Lower lobe of right lung (tissue), 2 donors: Measurements from ENCODE around the gene LEMD1. TPM values are rescaled to one million over a fixed set of nuclear protein-coding genes. Genes with fewer than 3 reads are reported as not detected.
"Not testable (repeated sequence)": the region's sequence is repeated elsewhere in the genome, so short reads cannot be mapped to it uniquely, and the experiment has no call there.

ENCODE experiments used
- ATAC-seq, 2 donors: fragments of 200-7000 bp; cut with Tn5 transposase; one replicate each; pipeline ENCODE4 v1.9.1; 2020 to 2022; ENCODE audit warnings: mild to moderate bottlenecking in 2 of 2, moderate library complexity in 2 of 2
- DNase-seq: peaks from one replicate; pipeline ENCODE4 v3.0.0-alpha.2; 2020
- H3K27ac ChIP-seq: fragments of 200-600 bp; one replicate; pipeline ENCODE4 v1.8.0; 2022
- H3K27me3 ChIP-seq: fragments of 200-600 bp; one replicate; pipeline ENCODE4 v1.8.0; 2022; ENCODE audit warnings: low read depth
- H3K36me3 ChIP-seq: fragments of 200-600 bp; one replicate; pipeline ENCODE4 v1.8.0; 2022; ENCODE audit warnings: mild to moderate bottlenecking
- H3K4me1 ChIP-seq: fragments of 200-600 bp; one replicate; pipeline ENCODE4 v1.8.0; 2022
- H3K4me3 ChIP-seq: fragments of 200-600 bp; one replicate; pipeline ENCODE4 v1.8.0; 2022; ENCODE audit warnings: mild to moderate bottlenecking
- H3K9me3 ChIP-seq: fragments of 200-600 bp; one replicate; pipeline ENCODE4 v1.8.0; 2022
- intact Hi-C: fragments of 100-400 bp; cut with DNase I; formaldehyde crosslinking; loops from one replicate; pipeline ENCODE4 v1.11.0; 2022
- total RNA-seq: library from RNA; stranded (reverse); fragmentation: NEBNext Ultra II Directional; extraction: Animal tissue kit (Norgen Biotek cat#: 25700); gene quantifications from one replicate; pipeline ENCODE4 v1.2.1, GENCODE V29; 2021
- TF ChIP-seq, protein P1 (sequence below): fragments of 200-600 bp; IDR thresholded peaks from one replicate; pipeline ENCODE4 v1.8.0; 2022; ENCODE audit warnings: antibody characterized with exemption, mild to moderate bottlenecking
- donor health status: DM: no; HTN: yes; CAD: no; lungs with severe emphysema.

LEMD1 gene
- total RNA-seq, 1 donor from 2014 or later, result not detected

DNA sequence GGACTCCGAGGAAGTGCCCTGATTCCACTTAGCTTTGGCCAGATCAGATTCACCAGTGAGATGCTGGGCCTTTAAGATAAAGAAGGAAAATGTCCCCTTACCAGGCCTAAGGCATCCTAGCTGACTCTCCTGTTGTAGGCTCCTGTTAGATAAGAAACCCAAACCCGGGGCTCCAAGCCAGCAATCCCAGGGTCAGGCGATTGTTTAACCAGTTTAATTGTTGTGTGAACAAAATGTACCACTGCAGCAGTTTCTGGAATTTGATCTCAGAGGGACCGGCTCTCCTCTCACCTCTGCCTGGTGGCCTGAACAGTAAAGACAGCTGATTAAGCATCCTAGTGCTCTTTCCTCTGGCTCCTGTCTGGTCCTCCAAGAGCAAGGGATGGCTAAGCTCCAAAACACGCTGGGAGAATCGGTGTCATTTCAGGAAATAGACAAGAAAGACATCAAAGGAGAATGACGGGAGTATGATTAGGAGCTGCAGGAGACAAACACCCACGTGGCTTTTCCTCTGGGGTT lies 55.9 kb downstream of the LEMD1 start:
- Histone ChIP-seq H3K9me3 (no peaks in the 10 kb centered on the region), H3K36me3 (no peaks in the 10 kb centered on the region), H3K4me1 (no peaks in the 10 kb centered on the region), H3K27ac (no peak overlapping the region), H3K4me3 (no peak overlapping the region), H3K27me3 (no peaks in the 10 kb centered on the region)
- DNase-seq (no peak), ATAC-seq (peak in 1 of 2 donors; percentile 42)
- intact Hi-C loops, result no loop called here
- TF ChIP-seq, protein P1, sequence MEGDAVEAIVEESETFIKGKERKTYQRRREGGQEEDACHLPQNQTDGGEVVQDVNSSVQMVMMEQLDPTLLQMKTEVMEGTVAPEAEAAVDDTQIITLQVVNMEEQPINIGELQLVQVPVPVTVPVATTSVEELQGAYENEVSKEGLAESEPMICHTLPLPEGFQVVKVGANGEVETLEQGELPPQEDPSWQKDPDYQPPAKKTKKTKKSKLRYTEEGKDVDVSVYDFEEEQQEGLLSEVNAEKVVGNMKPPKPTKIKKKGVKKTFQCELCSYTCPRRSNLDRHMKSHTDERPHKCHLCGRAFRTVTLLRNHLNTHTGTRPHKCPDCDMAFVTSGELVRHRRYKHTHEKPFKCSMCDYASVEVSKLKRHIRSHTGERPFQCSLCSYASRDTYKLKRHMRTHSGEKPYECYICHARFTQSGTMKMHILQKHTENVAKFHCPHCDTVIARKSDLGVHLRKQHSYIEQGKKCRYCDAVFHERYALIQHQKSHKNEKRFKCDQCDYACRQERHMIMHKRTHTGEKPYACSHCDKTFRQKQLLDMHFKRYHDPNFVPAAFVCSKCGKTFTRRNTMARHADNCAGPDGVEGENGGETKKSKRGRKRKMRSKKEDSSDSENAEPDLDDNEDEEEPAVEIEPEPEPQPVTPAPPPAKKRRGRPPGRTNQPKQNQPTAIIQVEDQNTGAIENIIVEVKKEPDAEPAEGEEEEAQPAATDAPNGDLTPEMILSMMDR, result no peak

DNA sequence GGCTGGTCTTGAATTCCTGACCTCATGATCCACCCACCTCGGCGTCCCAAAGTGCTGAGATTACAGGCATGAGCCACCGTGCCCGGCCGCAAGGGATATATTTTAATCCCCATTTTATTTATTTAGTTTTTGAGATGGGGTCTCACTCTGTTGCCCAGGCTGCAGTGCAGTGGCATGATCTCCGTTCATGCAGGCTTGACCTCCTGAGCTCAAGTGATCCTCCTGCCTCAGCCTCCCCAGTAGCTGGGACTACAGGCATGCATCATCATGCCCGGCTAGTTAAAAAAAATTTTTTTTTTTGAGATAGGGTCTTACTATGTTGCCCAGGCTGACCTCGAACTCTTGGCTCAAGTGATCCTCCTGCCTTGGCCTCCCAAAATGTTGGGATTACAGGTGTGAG lies 56.8 kb downstream of the LEMD1 start:
- H3K27ac ChIP-seq, intact Hi-C loops, H3K4me1 ChIP-seq, ATAC-seq, H3K9me3 ChIP-seq, H3K36me3 ChIP-seq, H3K4me3 ChIP-seq, DNase-seq, H3K27me3 ChIP-seq: not testable (repeated sequence)

DNA sequence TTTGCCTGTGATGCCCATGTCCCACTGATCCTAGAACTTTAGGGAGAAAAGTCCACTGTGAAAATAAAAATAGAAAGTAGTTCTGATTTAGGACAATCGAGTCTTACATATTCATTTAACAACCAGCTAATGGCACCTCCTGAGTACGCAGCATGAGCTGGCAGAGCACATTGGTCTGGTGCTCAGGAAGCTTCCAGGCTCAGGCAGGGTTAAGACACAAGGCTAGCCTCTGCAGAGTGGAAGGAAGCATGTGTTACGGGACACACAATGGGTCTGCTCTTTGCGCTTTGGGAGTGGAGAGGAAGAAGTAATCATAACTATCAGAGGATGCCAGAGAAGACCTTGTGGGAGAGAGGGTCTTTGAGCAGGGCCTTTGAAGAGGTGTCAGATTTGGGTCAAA lies 61.0 kb downstream of the LEMD1 start:
- Histone ChIP-seq H3K4me3 (no peak overlapping the region), H3K36me3 (no peaks in the 10 kb centered on the region), H3K4me1 (no peaks in the 10 kb centered on the region), H3K9me3 (no peaks in the 10 kb centered on the region), H3K27ac (no peak overlapping the region), H3K27me3 (peaks cover 9% of the 10 kb centered on the region)
- ATAC-seq (no peak), DNase-seq (no peak)
- TF ChIP-seq, protein P1, result no peak
- intact Hi-C loops, result no loop called here

DNA sequence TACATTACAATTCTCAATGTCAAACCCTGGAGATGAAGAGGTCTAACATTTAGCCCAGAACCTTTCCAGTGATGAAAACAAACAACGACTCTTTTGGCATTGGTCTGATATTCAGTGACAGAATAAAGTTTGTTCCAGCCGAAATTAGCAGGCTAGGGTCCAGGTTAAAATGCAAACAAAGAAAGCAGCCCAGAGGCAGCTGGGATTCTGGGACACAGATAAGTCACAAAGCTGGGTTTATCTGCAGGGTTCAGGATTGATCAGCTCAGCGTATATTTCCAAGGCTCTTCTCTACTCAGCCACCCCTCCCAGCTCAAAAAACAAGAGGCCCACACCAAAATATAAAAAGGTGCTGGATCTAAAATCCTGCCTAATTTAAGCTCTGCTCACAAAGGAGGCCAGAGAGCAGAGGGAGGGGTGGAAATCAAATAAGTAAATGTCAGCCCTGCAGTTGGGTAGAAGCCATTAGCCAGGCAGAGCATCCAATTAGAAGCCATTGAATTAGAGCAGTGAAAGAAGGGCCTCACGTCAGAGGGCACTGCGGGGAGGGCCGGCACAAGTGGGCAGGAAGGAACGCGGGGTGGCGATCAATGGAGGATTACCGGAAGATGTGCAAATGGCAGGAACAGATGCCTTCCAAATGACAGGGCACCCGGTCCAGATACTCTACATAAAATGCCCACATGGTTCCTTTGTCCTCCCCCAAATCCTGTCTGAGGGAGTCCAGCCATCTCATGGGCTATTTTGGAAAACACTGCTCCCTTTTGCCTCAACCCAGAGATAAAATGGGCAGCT lies 61.9 kb downstream of the LEMD1 start:
- H3K27ac ChIP-seq, result no peak overlapping the region
- peaks cover 5% of the 10 kb centered on the region for H3K4me1 ChIP-seq
- peaks cover 9% of the 10 kb centered on the region for H3K27me3 ChIP-seq
- H3K9me3 ChIP-seq, result no peaks in the 10 kb centered on the region
- no peak overlapping the region for H3K4me3 ChIP-seq
- DNase-seq (no peak), ATAC-seq (no peak)
- intact Hi-C loops, result no loop called here
- no peaks in the 10 kb centered on the region for H3K36me3 ChIP-seq
- TF ChIP-seq, protein P1, result no peak

DNA sequence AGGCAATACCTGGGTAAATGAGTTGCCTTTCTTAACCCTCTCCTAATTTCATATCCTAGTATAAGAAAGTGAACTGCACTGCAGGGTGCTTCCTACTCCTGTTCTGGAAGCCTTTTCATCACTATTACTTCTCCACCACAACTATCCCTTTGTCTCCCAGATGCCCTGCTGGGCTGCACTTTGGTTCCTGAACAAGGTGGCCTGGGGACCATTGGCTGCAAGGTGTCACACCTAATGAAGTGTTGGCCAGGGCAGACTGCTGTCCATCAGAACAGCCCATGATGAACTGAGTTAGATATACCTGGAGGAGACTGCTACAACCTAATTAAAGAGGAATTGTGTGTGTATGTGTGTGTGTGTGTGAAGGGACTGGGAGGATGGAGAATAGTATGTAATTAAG lies 63.3 kb downstream of the LEMD1 start:
- Histone ChIP-seq H3K27me3 (peaks cover 9% of the 10 kb centered on the region), H3K27ac (no peak overlapping the region), H3K4me3 (no peak overlapping the region), H3K9me3 (no peaks in the 10 kb centered on the region), H3K36me3 (no peaks in the 10 kb centered on the region), H3K4me1 (peaks cover 5% of the 10 kb centered on the region)
- TF ChIP-seq, protein P1, result no peak
- intact Hi-C loops, result no loop called here
- DNase-seq (no peak), ATAC-seq (no peak)

DNA sequence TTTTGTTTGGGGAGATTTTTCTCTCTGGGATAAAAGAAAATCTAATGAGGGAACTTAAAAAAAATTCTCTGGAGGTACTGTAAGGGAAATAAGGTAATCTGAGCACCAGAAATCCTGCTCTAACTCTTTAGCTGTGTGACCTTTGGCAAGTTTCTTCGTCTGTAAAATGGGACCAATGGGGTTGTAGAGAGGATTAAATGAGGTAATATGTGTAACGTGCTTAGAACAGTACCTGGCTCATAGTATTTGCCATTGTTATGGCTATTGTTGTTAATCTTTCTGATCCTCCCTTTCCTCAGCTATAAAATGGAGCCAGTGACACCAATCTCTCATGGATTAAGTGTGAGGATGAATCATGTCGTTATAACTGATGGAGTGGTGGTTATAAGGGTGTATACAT lies 64.3 kb downstream of the LEMD1 start:
- DNase-seq (no peak), ATAC-seq (no peak)
- Histone ChIP-seq H3K27ac (no peak overlapping the region), H3K36me3 (no peaks in the 10 kb centered on the region), H3K9me3 (no peaks in the 10 kb centered on the region), H3K4me3 (no peak overlapping the region), H3K27me3 (peaks cover 9% of the 10 kb centered on the region), H3K4me1 (peaks cover 5% of the 10 kb centered on the region)
- intact Hi-C loops, result no loop called here
- TF ChIP-seq, protein P1, result no peak
